Endothelial cell of umbilical vein (primary cell): ENCODE results near the gene CREG2. TPM values are rescaled to one million over a fixed set of nuclear protein-coding genes. Genes with fewer than 3 reads are reported as not detected.

ENCODE experiments used
- BruUV-seq: library from RNA; stranded (reverse); fragments of 400-500 nt; replicated peaks from 2 replicates; lab custom pipeline; 2021; lab: Mats Ljungman, UMichigan
- CTCF ChIA-PET: fragments of 300-600, 350-600 bp; sonication (Branson Sonifier 250); formaldehyde crosslinking; loops from one replicate; lab custom pipeline; 2021; ENCODE audit warnings: antibody characterized with exemption, inconsistent platforms; lab: Charles Lee
- POLR2A ChIA-PET: fragments of 300-600, 350-600 bp; sonication (Branson Sonifier 250); formaldehyde crosslinking; loops from one replicate; lab custom pipeline; 2021; ENCODE audit warnings: antibody characterized with exemption, inconsistent platforms; lab: Charles Lee
- DNase-seq: peaks from one replicate; pipeline ENCODE4 v3.0.0-alpha.2; 2011; ENCODE audit warnings: low read depth, low spot score
- FAIRE-seq: peaks from 2 replicates; lab custom pipeline; 2011; peaks lifted over from hg19 to GRCh38; lab: Jason Lieb, UNC
- H2AFZ ChIP-seq: 2 replicates; pipeline ENCODE4 v1.6.0; 2012; ENCODE audit warnings: low read depth, low read length, control low read depth, inconsistent platforms
- H3K27ac ChIP-seq: 2 replicates; pipeline ENCODE4 v1.5.1; 2011; ENCODE audit warnings: low read depth, mild to moderate bottlenecking, control low read depth, low read length, moderate library complexity; ENCODE audit not compliant: insufficient read depth
- H3K27me3 ChIP-seq, 2 experiments: 2 replicates each; pipeline versions ENCODE4 v1.6.0 to v1.6.1; 2011; ENCODE audit warnings: low read length in 2 of 2, mixed read lengths in 1 of 2; ENCODE audit not compliant: control insufficient read depth in 2 of 2, insufficient read depth in 2 of 2
- H3K36me3 ChIP-seq, 2 experiments: 2 replicates in 1 of 2; 3 replicates in 1 of 2; pipeline ENCODE4 v1.5.1; 2011; ENCODE audit warnings: low read length in 2 of 2, mild to moderate bottlenecking in 1 of 2, moderate library complexity in 1 of 2; ENCODE audit not compliant: control insufficient read depth in 2 of 2, insufficient read depth in 2 of 2; ENCODE audit errors: extremely low read depth in 1 of 2
- H3K4me1 ChIP-seq: 3 replicates; pipeline ENCODE4 v1.5.1; 2011; ENCODE audit warnings: mild to moderate bottlenecking, low read length; ENCODE audit not compliant: control insufficient read depth, insufficient read depth; ENCODE audit errors: extremely low read depth
- H3K4me2 ChIP-seq: 2 replicates; pipeline ENCODE4 v1.6.1; 2011; ENCODE audit warnings: low read length, control low read depth, mixed read lengths; ENCODE audit not compliant: insufficient read depth
- H3K4me3 ChIP-seq, 3 experiments: fragments of 200-600 bp in 1 of 3; sonication (generic), shearing (Covaris generic) in 1 of 3; replicated peaks in 1 of 3; 2 replicates each; pipeline ENCODE4 v1.5.1; 2011 to 2016; ENCODE audit warnings: control low read depth in 3 of 3, low read length in 3 of 3, mild to moderate bottlenecking in 2 of 3, inconsistent platforms in 1 of 3, low read depth in 1 of 3, moderate library complexity in 1 of 3; ENCODE audit not compliant: insufficient read depth in 1 of 3
- H3K79me2 ChIP-seq: 2 replicates; pipeline ENCODE4 v1.6.0; 2012; ENCODE audit warnings: low read length, inconsistent platforms; ENCODE audit not compliant: control insufficient read depth, insufficient read depth
- H3K9ac ChIP-seq: replicated peaks from 2 replicates; pipeline ENCODE3; 2011; ENCODE audit warnings: low read length, control low read depth; ENCODE audit not compliant: insufficient read depth; ENCODE audit errors: extremely low read depth
- H3K9me1 ChIP-seq: replicated peaks from 3 replicates; pipeline ENCODE4 v1.6.0; 2011; ENCODE audit warnings: mild to moderate bottlenecking, low read length; ENCODE audit not compliant: control insufficient read depth, insufficient read depth; ENCODE audit errors: extremely low read depth
- H3K9me3 ChIP-seq: replicated peaks from 2 replicates; pipeline ENCODE4 v1.5.1; 2012; ENCODE audit warnings: low read length, inconsistent platforms; ENCODE audit not compliant: control insufficient read depth, insufficient read depth
- H4K20me1 ChIP-seq: replicated peaks from 2 replicates; pipeline ENCODE3; 2011; ENCODE audit warnings: mild to moderate bottlenecking, low read length; ENCODE audit not compliant: control insufficient read depth, insufficient read depth; ENCODE audit errors: extremely low read depth
- CTCF ChIP-seq, 2 donors: IDR thresholded peaks; 1 replicate in 1 of 2; 2 replicates in 1 of 2; pipeline ENCODE4 v1.5.1; 2011; ENCODE audit warnings: low read length in 2 of 2, mild to moderate bottlenecking in 2 of 2, moderate library complexity in 2 of 2, control low read depth in 1 of 2, inconsistent platforms in 1 of 2, low read depth in 1 of 2; ENCODE audit not compliant: insufficient read depth in 1 of 2; ENCODE audit errors: extremely low read depth in 1 of 2
- EZH2 ChIP-seq: IDR thresholded peaks from 2 replicates; pipeline ENCODE4 v1.6.1; 2012; ENCODE audit warnings: borderline replicate concordance, low read depth, mild to moderate bottlenecking, moderate library complexity, low read length, inconsistent platforms; ENCODE audit not compliant: severe bottlenecking
- FOS ChIP-seq: IDR thresholded peaks from 2 replicates; pipeline ENCODE4 v1.6.1; 2011; ENCODE audit warnings: mild to moderate bottlenecking, low read length, moderate library complexity, borderline replicate concordance; ENCODE audit not compliant: insufficient read depth
- GATA2 ChIP-seq: IDR thresholded peaks from 2 replicates; pipeline ENCODE4 v1.7.0; 2011; ENCODE audit warnings: low read depth, mild to moderate bottlenecking, moderate library complexity, mixed read lengths, low read length; ENCODE audit not compliant: insufficient read length, insufficient read depth
- JUN ChIP-seq: IDR thresholded peaks from 2 replicates; pipeline ENCODE4 v1.6.1; 2011; ENCODE audit warnings: borderline replicate concordance, low read depth; ENCODE audit not compliant: insufficient read length, insufficient read depth
- MYC ChIP-seq: IDR thresholded peaks from one replicate; pipeline ENCODE4 v1.6.1; 2011; ENCODE audit warnings: mild to moderate bottlenecking, low read depth, low read length
- POLR2A ChIP-seq: IDR thresholded peaks from 2 replicates; pipeline ENCODE4 v1.6.1; 2012; ENCODE audit warnings: low read depth, mild to moderate bottlenecking, control low read depth, low read length
- POLR2AphosphoS5 ChIP-seq: IDR thresholded peaks from 2 replicates; pipeline ENCODE4 v1.6.1; 2012; ENCODE audit warnings: low read depth, mild to moderate bottlenecking, control low read depth, low read length, moderate library complexity; ENCODE audit not compliant: insufficient read depth
- dilution Hi-C: fragments of 300-500 bp; cut with MboI; formaldehyde crosslinking; loops from one replicate; pipeline ENCODE4 v1.15.0; 2019; ENCODE audit warnings: low sequenced_read_pairs; ENCODE audit not compliant: extremely low pct_ligation_motif_present
- intact Hi-C: fragments of 100-400 bp; cut with micrococcal nuclease; formaldehyde crosslinking; loops from one replicate; pipeline ENCODE4 v1.10.0; 2022
- polyA plus RNA-seq, 4 experiments: library from polyadenylated mRNA; depleted of rRNA in 3 of 4; stranded (reverse) in 3 of 4; unstranded in 1 of 4; fragments of >200 nt; gene quantifications; 2 replicates each; pipeline versions ENCODE4 v1.2.1 to v1.2.3, GENCODE V29; 2011 to 2012; ENCODE audit warnings: missing spikeins in 1 of 4
- total RNA-seq: library from RNA; stranded (reverse); gene quantifications from 2 replicates; pipeline ENCODE4 v1.2.3, GENCODE V29; 2021
- TF ChIP-seq, protein P1 (sequence below): IDR thresholded peaks from 2 replicates; pipeline ENCODE4 v1.6.1; 2011; ENCODE audit not compliant: insufficient read depth, insufficient read length

The CREG2 gene
- total and polyA plus RNA-seq, 2 donors (not counting 3 experiments of a cell fraction or from before 2014, with no cell fraction given) = 0.48 to 2.0 TPM

- no TSS peak for BruUV-seq
- Histone ChIP-seq H3K36me3 (no peaks in the 10 kb centered on the region), H4K20me1 (no peaks in the 10 kb centered on the region), H3K4me1 (no peaks in the 10 kb centered on the region), H3K9me1 (no peaks in the 10 kb centered on the region), H3K4me2 (no peak overlapping the region), H3K4me3 (no peak overlapping the region), H3K27me3 (peaks cover 3 to 9% of the 10 kb centered on the region in 2 experiments), H3K9me3 (no peaks in the 10 kb centered on the region), H2AFZ (no peak overlapping the region), H3K79me2 (no peaks in the 10 kb centered on the region), H3K9ac (no peak overlapping the region), H3K27ac (no peak overlapping the region)
- TF ChIP-seq POLR2AphosphoS5 (no peak), MYC (no peak), FOS (no peak), GATA2 (no peak), CTCF (IDR thresholded peaks at IDR 0.05; ENCODE audit: extremely low read depth in 1 of 2, insufficient read depth in 1 of 2, low read depth in 1 of 2, low read length in 2 of 2) (no peak), JUN (no peak), POLR2A (no peak), EZH2 (no peak)
- TF ChIP-seq, protein P1, sequence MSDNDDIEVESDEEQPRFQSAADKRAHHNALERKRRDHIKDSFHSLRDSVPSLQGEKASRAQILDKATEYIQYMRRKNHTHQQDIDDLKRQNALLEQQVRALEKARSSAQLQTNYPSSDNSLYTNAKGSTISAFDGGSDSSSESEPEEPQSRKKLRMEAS = no peak
- dilution Hi-C loops (no loop called here), intact Hi-C loops (no loop called here)
- no peak for DNase-seq
- CTCF ChIA-PET = interaction anchor here (0.6 to 7.8 kb wide), 4 partner anchors 15 to 62 kb away, joined by 3 to 55 read pairs (median 3); no protein-coding TSS in a partner anchor
- no peak for FAIRE-seq
- POLR2A ChIA-PET = no interaction called here
Measured at GRCh38 chr2:101403745-101404144, 16.4 kb upstream of the CREG2 start.
